B cell (primary cell): ENCODE results near the gene ABCD2. TPM values are rescaled to one million over a fixed set of nuclear protein-coding genes. Genes with fewer than 3 reads are reported as not detected.

ENCODE experiments used
- ATAC-seq: fragments of 200-7000 bp; cut with Tn5 transposase; one replicate; pipeline ENCODE4 v1.10.0; 2021; ENCODE audit warnings: low read depth, mild to moderate bottlenecking, moderate number of reproducible peaks, moderate library complexity
- CTCF ChIA-PET: fragments of 350-600 bp; sonication (Branson Sonifier 250); formaldehyde crosslinking; loops from one replicate; lab custom pipeline; 2021; ENCODE audit warnings: antibody characterized with exemption, inconsistent platforms; lab: Charles Lee
- POLR2A ChIA-PET: fragments of 350-600 bp; sonication (Branson Sonifier 250); formaldehyde crosslinking; loops from one replicate; lab custom pipeline; 2021; ENCODE audit warnings: antibody characterized with exemption; lab: Charles Lee
- DNase-seq: peaks from one replicate; pipeline ENCODE4 v3.0.0; 2013
- H2AFZ ChIP-seq: 2 replicates; pipeline ENCODE4 v1.6.1; 2012; ENCODE audit warnings: mild to moderate bottlenecking, low read depth, low read length; ENCODE audit not compliant: insufficient read depth, poor library complexity, severe bottlenecking
- H3K27ac ChIP-seq, 2 donors: 1 replicate in 1 of 2; 2 replicates in 1 of 2; pipeline ENCODE4 v1.5.1; 2012 to 2013; ENCODE audit warnings: low read length in 2 of 2, mild to moderate bottlenecking in 2 of 2, moderate library complexity in 1 of 2
- H3K27me3 ChIP-seq, 4 experiments: fragments of 200-600 bp in 1 of 4; sonication (generic) in 1 of 4; replicated peaks in 1 of 4; 1 replicate in 2 of 4; 2 replicates in 2 of 4; pipeline versions ENCODE4 v1.6.1 to v1.7.0; 2013 to 2016; ENCODE audit warnings: low read length in 3 of 4, mild to moderate bottlenecking in 2 of 4, mixed read lengths in 1 of 4, moderate library complexity in 1 of 4; ENCODE audit not compliant: insufficient read depth in 4 of 4, control insufficient read depth in 3 of 4; ENCODE audit errors: control extremely low read depth in 1 of 4
- H3K36me3 ChIP-seq, 2 experiments: replicated peaks in 1 of 2; 1 replicate in 1 of 2; 2 replicates in 1 of 2; pipeline versions ENCODE4 v1.6.1 to v1.7.1; 2013; ENCODE audit warnings: low read length in 1 of 2; ENCODE audit not compliant: insufficient read depth in 2 of 2, control insufficient read depth in 1 of 2; ENCODE audit errors: control extremely low read depth in 1 of 2, extremely low read depth in 1 of 2
- H3K4me1 ChIP-seq, 2 donors: fragments of 200-600 bp in 1 of 2; sonication (generic) in 1 of 2; 1 replicate in 1 of 2; 2 replicates in 1 of 2; pipeline versions ENCODE4 v1.5.1 to v1.6.1; 2013 to 2017; ENCODE audit warnings: low read length in 2 of 2; ENCODE audit not compliant: control insufficient read depth in 2 of 2, insufficient read depth in 2 of 2
- H3K4me2 ChIP-seq: replicated peaks from 2 replicates; pipeline ENCODE3; 2012; ENCODE audit warnings: mild to moderate bottlenecking, low read depth, low read length; ENCODE audit not compliant: poor library complexity, severe bottlenecking
- H3K4me3 ChIP-seq, 5 experiments: fragments of 200-600 bp in 1 of 5; sonication (generic) in 1 of 5; 1 replicate in 3 of 5; 2 replicates in 2 of 5; pipeline versions ENCODE4 v1.5.1 to v1.7.0; 2011 to 2016; ENCODE audit warnings: low read length in 4 of 5, mild to moderate bottlenecking in 4 of 5, low read depth in 2 of 5, control low read depth in 1 of 5, moderate library complexity in 1 of 5; ENCODE audit not compliant: insufficient read depth in 1 of 5; ENCODE audit errors: control extremely low read depth in 1 of 5, extremely low read depth in 1 of 5
- H3K79me2 ChIP-seq: fragments of 200-600 bp; sonication (generic); one replicate; pipeline ENCODE4 v1.6.0; 2016; ENCODE audit warnings: low read length; ENCODE audit not compliant: control insufficient read depth, insufficient read depth
- H3K9ac ChIP-seq: fragments of 200-600 bp; sonication (generic); 2 replicates; pipeline ENCODE4 v1.6.1; 2017; ENCODE audit warnings: mild to moderate bottlenecking, low read length, moderate library complexity
- H3K9me3 ChIP-seq, 3 donors: one replicate each; pipeline versions ENCODE4 v1.6.1 to v1.7.1; 2013; ENCODE audit warnings: low read length in 2 of 3; ENCODE audit not compliant: control insufficient read depth in 2 of 3, insufficient read depth in 1 of 3; ENCODE audit errors: control extremely low read depth in 1 of 3
- H4K20me1 ChIP-seq: 2 replicates; pipeline ENCODE4 v1.6.0; 2012; ENCODE audit warnings: mild to moderate bottlenecking, low read length; ENCODE audit not compliant: insufficient read depth, control insufficient read depth, poor library complexity, severe bottlenecking
- H3K27ac Mint-ChIP-seq: one replicate; pipeline ENCODE4 v1.8.0; 2021; ENCODE audit warnings: mixed read lengths
- H3K27me3 Mint-ChIP-seq: one replicate; pipeline ENCODE4 v1.8.0; 2021; ENCODE audit warnings: mixed read lengths
- H3K4me1 Mint-ChIP-seq: one replicate; pipeline ENCODE4 v1.8.0; 2021; ENCODE audit warnings: mixed read lengths
- H3K4me3 Mint-ChIP-seq: one replicate; pipeline ENCODE4 v1.8.0; 2021; ENCODE audit warnings: mixed read lengths
- H3K9me3 Mint-ChIP-seq: one replicate; pipeline ENCODE4 v1.8.0; 2022; ENCODE audit warnings: mixed read lengths; ENCODE audit not compliant: insufficient read depth
- CTCF ChIP-seq: fragments of 200-600 bp; IDR thresholded peaks from one replicate; pipeline ENCODE4 v1.8.0; 2022; ENCODE audit warnings: antibody characterized with exemption, mild to moderate bottlenecking
- EZH2 ChIP-seq: IDR thresholded peaks from 2 replicates; pipeline ENCODE4 v1.6.1; 2012; ENCODE audit warnings: borderline replicate concordance, low read depth, mild to moderate bottlenecking, moderate library complexity, low read length; ENCODE audit not compliant: insufficient read depth, poor library complexity, severe bottlenecking
- WGBS: methylation state at CpG from one replicate; pipeline ENCODE4 v1.1.5; 2013; ENCODE audit warnings: missing lambda C conversion rate; ENCODE audit not compliant: insufficient coverage; 5-methylcytosine and 5-hydroxymethylcytosine counted together
- intact Hi-C: fragments of 100-400 bp; cut with micrococcal nuclease; formaldehyde crosslinking; loops from one replicate; pipeline ENCODE4 v1.10.0; 2022
- polyA plus RNA-seq: library from polyadenylated mRNA; depleted of rRNA; stranded (reverse); fragments of >200 nt; gene quantifications from 2 replicates; pipeline ENCODE4 v1.2.3, GENCODE V29; 2012
- total RNA-seq, 2 donors: library from RNA; stranded (reverse); fragments of 120-200 nt in 1 of 2; gene quantifications; 1 replicate in 1 of 2; 2 replicates in 1 of 2; pipeline versions ENCODE4 v1.2.3 to v1.2.4, GENCODE V29; 2013 to 2022

Gene ABCD2
- total and polyA plus RNA-seq, 2 donors (not counting 1 experiment from before 2014, with no cell fraction given), result 0.43 to 1.5 TPM

- H2AFZ ChIP-seq, result no peak overlapping the region
- H3K27ac Mint-ChIP-seq, result no peak overlapping the region
- intact Hi-C loops, result no loop called here
- DNase-seq (no peak), ATAC-seq (no peak)
- H3K9ac ChIP-seq, result no peak overlapping the region
- no peak overlapping the region for H3K4me3 ChIP-seq
- 100% methylated on average over 1 of the region's 2 CpGs for WGBS
- no peak overlapping the region for H3K4me2 ChIP-seq
- no peaks in the 10 kb centered on the region for H3K9me3 Mint-ChIP-seq
- ChIA-PET POLR2A (no interaction called here), CTCF (no interaction called here)
- no peaks in the 10 kb centered on the region for H3K79me2 ChIP-seq
- H3K27me3 ChIP-seq, result no peaks in the 10 kb centered on the region
- TF ChIP-seq CTCF (no peak), EZH2 (no peak)
- no peaks in the 10 kb centered on the region for H3K36me3 ChIP-seq
- H3K27me3 Mint-ChIP-seq, result no peaks in the 10 kb centered on the region
- H3K4me3 Mint-ChIP-seq, result no peak overlapping the region
- no peaks in the 10 kb centered on the region for H3K9me3 ChIP-seq
- H3K4me1 ChIP-seq, result no peaks in the 10 kb centered on the region
- H3K27ac ChIP-seq, result no peak overlapping the region
- no peaks in the 10 kb centered on the region for H4K20me1 ChIP-seq
- no peaks in the 10 kb centered on the region for H3K4me1 Mint-ChIP-seq
These were observed 78.1 kb downstream of the ABCD2 start for GRCh38 chr12:39541471-39541870.

GRCh38 chr12:39538679-39539104 is 80.9 kb downstream of the ABCD2 start:
- no peaks in the 10 kb centered on the region for H3K9me3 Mint-ChIP-seq
- H3K9ac ChIP-seq, result no peak overlapping the region

More at GRCh38 chr12:39538679-39539104, 80.9 kb downstream of the ABCD2 start:
- Mint-ChIP-seq H3K27me3 (no peaks in the 10 kb centered on the region), H3K4me3 (no peak overlapping the region), H3K4me1 (no peaks in the 10 kb centered on the region), H3K27ac (no peak overlapping the region)
- Histone ChIP-seq H3K36me3 (no peaks in the 10 kb centered on the region), H3K9me3 (no peaks in the 10 kb centered on the region), H4K20me1 (no peaks in the 10 kb centered on the region), H3K79me2 (no peaks in the 10 kb centered on the region), H2AFZ (no peak overlapping the region), H3K27ac (no peak overlapping the region), H3K27me3 (no peaks in the 10 kb centered on the region), H3K4me3 (no peak overlapping the region), H3K4me1 (no peaks in the 10 kb centered on the region), H3K4me2 (no peak overlapping the region)
- ChIA-PET CTCF (no interaction called here), POLR2A (no interaction called here)
- intact Hi-C loops, result no loop called here
- ATAC-seq (no peak), DNase-seq (no peak)
- TF ChIP-seq CTCF (no peak), EZH2 (no peak)
- WGBS, result 99% methylated on average over 18 of the region's 18 CpGs
